ENCODE data around the gene ZFAND3. TPM values are rescaled to one million over a fixed set of nuclear protein-coding genes. Genes with fewer than 3 reads are reported as not detected.
"Not testable (repeated sequence)": the region's sequence is repeated elsewhere in the genome, so short reads cannot be mapped to it uniquely, and the experiment has no call there.

The ZFAND3 gene
- total RNA-seq, 1 donor from 2014 or later, result 43.7 TPM

DNA sequence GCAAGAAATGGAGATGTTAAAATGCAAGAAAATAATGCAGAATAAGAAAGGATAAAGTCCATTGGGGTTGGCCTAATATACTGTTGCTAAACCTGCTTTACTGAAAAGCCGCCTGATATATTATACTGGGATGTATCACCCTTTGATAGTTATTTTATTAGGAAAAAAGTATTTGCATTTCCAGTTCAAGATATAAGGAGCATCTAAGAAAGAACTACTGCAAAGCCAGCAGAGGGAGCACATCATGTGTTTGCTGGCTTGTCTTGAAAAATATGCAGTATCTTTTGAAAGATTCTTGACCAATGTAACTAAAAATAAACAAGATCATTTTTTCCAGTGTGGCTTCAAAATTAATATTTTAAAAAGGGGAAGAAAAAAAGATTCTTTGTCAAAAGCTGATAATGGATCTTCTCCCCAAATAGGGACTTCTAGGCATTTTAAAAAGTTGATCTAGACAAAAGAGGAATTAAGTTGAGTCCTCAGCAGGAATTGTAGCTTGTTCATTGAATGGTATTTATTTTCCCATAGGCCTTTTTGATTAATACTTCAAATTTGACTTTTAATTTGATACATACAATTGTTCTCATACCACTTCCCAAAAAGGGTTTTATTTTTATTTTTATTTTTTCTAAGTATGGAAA lies 214.9 kb downstream of the ZFAND3 start:
- intact Hi-C loops (cut with micrococcal nuclease), result loop anchor here (1.0 kb wide), 3 partner anchors 38 to 638 kb away; no protein-coding TSS in a partner anchor

DNA sequence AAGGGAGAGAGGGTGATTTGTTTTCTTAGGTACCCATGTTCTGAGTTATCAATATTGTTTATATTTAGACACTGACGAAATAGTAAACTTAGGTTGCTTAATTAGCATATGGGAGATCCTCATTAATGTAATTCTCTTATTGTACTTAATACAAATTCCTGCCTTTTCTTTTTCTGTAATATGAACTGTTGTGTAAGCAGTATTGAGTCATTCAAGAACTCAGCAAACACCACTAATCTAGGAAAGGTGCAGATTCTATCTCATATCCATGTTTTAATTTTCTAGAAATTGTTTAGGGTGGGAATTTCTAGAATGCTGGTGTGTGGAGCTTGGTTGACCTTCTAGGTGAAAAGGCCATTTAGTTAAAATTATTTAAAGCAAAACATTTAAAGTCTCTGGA lies 216.0 kb downstream of the ZFAND3 start:
- intact Hi-C loops (cut with micrococcal nuclease), result no loop called here

DNA sequence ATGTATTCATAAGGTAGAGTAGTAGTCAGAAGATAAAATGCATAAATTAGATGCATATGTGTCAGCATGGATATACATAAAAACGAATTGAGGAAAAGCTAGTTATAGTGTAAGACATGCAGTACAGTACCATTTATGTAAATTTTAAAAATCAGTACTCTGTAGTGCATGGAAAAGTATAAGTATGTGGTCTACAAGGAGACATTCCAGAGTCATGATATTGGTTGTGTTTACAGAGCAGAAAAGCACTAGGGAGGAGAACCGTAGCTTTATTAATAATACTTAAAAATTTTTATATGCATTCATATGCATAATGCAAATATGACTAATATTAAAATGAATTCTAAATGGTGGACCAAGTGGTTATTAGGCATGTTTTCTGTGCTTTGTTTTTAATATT lies 220.0 kb downstream of the ZFAND3 start:
- intact Hi-C loops (cut with micrococcal nuclease), result no loop called here

DNA sequence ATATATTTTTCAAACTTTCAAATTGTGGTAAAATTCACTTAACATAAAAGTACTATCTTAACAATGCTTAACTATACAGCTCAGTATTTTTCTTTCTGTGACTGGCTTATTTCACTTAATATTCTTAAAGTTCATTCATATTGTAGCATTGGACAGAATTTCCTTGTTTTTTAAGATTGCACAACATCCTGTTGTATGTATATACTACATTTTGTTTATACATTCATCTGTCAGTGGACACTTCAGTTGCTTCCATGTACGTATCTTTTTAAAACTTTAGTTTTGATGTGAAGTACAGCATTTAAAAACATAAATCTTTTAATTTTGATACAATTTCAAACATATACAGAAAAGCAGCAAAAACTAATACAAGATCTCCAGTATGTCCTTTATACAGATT lies 220.7 kb downstream of the ZFAND3 start:
- intact Hi-C loops (cut with micrococcal nuclease), result no loop called here

DNA sequence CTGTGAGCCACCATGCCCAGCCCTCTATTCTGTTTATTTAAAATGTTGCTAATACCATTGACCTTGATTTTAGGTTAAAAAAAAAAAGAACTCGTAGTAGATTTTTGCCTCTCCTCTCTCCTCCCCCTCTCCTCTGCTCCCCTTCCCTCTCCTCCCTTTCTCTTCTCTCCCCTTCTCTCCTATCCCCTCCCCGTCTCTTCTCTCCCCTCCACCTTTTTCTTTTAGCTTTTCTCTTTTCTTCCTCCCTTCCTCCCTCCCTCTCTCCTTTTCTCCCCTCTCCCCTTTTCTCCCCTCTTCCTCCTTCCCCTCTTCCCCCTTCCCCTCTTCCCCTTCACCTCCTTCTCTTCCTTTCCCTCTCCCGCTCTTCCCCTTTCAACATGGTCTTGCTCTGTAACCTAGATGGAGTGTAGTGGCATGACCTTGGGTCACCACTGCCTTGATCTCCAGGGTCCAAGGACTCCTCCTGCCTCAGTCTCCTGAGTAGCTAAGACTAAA lies 223.8 kb downstream of the ZFAND3 start:
- intact Hi-C loops (cut with micrococcal nuclease), result no loop called here

DNA sequence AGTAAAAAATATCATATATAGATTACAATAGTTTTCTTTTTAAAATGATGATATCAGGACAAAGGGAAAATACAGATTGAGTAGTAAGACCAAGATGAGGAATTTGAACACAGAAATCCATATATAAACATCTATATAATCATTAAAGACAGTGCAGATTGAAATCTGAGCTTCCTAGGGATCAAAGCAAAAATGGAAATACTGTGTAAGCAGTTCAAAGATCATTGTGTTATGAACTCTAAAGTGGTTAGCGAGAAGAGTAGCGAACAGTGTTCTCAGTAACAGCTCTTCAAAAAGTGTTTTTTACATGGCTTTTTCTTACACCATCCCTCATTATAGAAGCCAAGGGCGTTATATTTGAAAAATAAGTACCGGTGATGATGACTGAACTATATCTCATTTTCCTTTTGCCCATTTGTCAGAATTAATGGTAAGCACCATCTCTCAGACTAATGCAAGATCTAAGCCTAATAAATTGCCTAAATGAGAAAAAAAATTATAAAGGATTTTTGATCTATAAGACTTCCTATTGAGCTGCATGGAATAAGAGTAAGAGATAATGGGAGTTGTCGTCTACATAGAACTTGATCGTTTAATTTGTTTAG lies 226.3 kb downstream of the ZFAND3 start:
- intact Hi-C loops (cut with micrococcal nuclease), result no loop called here

DNA sequence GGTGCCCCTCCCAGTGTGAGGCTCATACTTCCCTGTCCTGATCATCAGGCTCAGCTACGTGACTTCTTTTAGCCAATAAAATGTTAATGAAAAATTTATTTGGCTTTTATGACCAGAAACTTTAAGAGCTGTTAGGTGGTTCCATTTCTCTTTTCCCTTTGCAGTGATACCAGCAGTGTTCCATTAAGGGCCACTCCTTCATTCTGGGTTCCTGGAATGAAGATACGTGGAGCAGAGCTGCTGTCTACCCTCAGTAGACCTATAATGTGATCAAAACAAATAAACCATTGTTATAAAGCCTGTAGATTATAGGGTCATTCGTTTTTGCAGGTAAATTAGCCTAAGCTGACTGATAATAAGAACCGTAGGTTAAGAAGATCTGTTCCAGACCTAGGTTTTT lies 228.0 kb downstream of the ZFAND3 start:
- intact Hi-C loops (cut with micrococcal nuclease), result no loop called here

DNA sequence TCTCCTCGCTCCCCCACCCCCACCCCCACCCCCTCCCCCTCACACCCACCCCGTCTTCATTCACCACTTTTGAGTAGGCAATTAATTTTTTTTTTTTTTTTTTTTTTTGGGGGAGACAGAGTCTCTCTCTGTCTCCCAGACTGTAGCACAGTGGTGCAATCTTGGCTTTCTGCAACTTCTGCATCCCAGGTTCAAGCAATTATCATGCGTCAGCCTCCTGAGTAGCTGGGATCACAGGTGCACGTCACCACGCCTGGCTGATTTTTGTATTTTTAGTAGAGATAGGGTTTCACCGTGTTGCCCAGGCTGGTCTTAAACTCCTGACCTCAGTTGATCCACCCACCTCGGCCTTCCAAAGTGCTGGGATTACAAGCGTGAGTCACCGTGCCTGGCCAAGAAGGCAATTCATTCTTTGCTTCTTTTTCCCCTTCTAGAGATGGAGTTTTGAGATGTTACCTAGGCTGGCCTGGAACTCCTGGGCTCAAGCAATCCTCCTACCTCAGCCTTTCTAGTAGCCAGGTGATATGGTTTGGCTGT lies 230.4 kb downstream of the ZFAND3 start:
- intact Hi-C loops (cut with micrococcal nuclease), result not testable (repeated sequence)

DNA sequence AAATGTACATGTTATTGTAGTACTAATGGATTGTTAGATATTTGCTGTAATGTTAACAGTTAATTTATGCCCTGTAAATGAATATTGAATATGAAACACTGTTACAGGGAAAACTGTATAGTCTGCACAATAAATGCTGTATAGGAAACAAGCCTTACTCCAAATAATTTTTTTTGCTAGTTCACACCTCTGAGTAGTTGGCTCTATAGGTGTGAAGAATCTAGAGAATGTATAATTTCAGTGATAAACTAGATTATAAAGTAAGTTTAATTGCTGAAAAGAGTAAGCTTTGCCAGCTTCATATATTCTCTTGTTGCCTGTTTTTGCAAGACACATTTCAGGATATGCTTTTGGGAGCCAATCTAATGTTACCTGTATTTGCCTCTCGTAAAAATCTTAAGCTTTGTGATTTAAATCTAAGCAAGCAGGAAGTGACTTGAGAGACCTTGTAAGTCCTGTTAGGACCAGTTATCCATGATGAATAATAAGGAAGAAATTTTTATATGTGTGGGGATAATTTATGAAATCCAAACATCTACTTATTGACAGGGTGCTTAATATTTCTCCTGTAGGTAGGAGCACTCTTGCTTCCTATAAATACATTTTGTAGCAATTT lies 232.4 kb downstream of the ZFAND3 start:
- intact Hi-C loops (cut with micrococcal nuclease), result no loop called here

DNA sequence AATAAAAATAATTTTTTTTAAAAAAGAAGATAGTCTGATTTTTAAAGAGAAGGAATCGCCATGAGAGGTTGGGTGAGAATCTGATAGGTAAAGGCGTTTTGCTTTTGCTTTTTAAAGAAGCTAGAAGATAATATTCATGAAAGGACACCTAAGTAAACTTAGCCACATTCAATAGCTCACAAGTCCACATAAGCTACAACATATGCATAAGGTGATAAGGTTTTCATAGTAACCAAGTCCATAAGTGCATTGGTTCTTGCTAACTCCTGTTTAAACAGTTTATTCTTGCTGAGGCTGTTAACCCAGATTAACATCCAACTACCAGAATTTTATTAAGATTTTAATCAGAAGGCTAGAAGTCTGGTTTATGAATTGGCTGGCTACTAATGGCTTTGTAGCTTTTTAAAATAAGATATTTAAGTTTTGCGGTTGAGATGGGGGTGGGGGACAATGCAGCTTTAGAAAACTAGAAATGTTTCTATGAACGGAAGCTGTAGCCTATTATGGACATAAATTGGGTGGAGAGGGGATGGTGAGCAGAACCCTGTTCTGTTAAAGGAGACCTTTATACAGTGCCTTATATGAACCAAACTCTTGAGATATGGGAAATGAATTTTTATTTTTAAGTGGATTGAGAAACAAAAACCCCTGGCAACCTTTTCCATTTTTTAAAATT lies 235.1 kb downstream of the ZFAND3 start:
- intact Hi-C loops (cut with micrococcal nuclease), result no loop called here

DNA sequence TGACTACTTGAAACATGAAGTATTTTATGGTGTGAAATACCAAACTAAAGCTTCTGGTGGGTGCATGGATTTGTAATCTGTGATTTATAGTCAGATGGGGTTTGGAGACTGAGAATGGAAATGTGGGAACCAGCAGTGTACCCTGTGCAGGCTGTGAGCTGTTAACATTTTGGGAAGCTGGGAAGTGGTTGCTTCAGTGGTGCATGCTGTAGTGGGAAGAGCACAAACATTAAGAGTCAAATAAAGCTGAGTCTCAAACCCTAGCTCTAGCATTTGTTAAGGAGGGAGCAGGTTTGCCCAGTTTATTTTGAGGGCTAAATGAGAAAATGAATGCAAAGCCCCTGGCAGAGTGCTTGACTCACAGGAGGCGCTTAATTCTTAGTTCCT lies 235.7 kb downstream of the ZFAND3 start:
- intact Hi-C loops (cut with micrococcal nuclease), result no loop called here

DNA sequence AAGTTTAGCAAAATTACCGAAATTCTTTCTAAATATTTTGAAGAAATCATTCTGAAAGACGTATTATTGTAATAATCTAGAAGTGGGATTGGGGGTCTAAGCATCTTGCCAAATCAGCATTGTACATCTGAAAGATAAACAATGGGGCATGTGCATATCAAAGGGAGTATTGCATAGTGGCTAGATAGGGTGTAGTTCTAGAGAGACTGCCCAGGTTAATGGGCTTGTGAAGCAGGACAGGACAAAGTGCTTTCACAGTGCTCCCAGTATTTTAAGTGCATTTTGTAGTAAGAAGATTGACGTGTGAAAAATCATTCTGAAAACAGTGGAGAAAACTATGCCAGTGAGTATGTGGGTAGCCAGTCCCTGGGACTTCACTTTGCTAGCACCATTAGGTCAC lies 236.8 kb downstream of the ZFAND3 start:
- intact Hi-C loops (cut with micrococcal nuclease), result no loop called here

DNA sequence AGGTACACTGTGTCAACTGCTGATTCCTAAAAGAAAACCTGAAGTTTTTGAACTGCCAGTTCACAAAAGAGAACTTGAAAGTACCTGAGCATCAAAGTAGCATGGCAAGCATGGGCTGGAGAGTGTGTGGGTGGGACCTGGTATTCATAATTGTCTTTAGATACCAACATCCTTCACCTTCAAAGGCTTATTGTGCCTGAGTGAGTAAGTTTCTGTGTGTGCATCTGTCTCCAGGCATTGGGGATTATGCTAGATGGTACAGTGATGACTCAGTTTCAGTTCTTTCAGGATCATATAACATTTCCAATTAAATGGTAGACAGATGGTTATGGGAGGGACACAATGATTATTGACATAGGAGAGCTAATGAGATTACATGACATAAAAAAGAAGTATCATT lies 238.5 kb downstream of the ZFAND3 start:
- intact Hi-C loops (cut with micrococcal nuclease), result no loop called here

DNA sequence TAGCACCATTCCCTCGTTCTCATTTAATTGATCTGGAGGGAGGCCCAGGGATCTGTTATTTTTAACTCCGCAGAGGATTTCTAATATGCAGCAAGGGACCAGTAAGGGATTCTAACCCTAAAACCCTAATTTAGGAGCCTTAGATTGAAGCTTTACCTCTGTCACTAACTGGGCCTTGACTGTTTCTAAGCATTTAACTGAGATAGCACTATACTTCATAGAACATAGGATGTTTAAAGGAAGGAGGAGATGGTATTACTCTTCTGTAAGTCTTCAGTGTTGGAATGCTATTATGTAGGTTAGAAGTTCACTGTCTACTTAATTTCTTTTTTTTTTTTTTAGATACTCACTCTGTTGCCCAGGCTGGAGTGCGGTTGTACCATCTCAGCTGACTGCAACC lies 242.5 kb downstream of the ZFAND3 start:
- intact Hi-C loops (cut with micrococcal nuclease), result no loop called here

DNA sequence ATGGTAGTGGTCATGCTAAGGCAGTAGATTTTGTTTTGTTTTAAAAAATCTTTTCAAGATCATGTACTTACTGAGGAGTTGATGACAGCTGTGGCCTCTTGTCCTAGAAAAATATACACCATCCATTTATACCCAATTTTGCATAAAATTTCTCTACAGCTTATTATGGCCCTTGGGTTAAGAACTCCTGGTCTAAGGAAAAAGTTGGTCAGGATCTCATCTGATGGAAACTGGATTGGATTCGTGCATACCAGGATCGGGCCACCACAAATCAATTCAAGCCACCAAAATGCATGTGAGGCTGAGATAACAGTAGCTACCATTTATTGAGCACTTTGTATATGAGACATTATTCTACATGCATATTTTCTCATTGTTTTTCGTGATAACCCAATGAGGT lies 244.4 kb downstream of the ZFAND3 start:
- intact Hi-C loops (cut with micrococcal nuclease), result no loop called here

DNA sequence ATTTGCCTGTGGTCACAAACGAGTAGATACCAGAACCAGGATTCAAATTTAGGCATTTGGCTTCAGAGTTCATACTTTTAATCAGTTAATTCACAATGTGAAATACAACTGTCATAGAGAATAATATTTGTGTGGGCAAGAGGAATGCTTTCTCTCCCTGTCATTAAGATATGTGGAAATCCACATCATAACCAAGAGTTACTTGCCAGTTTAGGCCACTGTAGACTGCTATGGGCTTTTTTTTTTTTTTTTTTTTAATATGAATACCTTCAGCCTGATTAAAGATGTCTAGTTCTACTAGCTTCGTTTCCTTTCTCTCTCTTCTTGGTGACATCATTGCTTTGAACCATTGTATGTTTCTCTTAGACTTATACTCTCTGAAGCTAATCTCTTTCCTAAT lies 244.9 kb downstream of the ZFAND3 start:
- intact Hi-C loops (cut with micrococcal nuclease), result no loop called here

DNA sequence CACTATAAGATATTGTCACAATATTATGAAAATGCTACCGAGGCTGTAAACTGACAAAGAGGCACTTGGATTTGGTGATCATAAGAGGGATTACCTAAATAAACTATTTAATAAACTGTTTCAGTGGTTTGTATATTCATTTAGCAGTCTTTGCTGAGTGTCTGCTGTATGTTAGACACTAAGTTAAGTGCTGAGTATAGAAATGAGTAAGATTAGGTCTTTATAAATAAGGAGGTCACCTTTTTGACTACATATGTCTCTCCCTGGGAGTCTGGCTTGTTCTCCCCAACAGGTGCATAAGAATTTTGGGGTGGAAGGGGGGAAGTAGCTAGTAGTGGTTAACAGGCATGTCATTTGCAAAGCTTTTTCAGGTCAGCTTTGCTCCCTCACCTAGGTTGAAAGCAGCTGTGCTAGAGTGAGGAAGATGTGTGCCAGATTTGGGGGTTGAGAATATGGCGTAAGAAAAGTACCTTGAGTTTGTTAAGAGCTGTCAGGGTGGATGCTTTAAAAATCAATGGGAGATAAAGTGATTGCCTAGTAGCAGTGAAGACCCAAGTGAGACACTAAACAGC lies 246.3 kb downstream of the ZFAND3 start:
- intact Hi-C loops (cut with micrococcal nuclease), result no loop called here

DNA sequence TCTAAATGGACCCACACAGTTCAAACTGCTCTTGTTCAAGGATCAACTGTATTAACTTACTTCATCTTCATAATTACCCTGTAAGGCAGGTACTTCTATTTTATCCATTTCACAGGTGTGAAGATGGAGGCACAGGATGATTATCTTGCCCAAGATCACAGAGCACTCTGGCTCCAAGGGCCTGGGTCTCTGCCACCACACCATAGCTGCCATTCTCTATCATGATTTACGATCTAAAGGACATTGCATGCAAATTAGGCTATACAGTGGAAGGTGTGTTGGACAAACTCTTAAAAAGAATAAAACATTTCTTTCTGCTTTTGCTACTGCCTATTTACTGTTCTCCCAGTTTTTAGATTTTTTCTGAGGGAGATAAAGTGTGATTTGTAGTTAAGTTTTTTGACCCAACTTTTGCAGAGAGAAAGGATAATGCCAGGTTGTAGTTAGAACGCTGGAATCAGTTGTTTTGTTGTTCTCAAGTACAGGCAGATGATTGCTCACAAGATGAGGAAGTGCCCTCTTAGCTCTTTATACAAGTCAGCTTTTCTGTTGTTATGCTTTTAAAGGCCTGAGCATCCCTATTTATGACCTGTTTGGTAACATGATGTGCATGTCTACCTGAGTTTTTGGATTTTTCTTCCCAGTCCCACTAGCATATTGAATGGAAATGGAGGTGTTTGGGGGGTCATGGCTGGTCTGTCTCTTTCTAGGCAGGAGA lies 247.9 kb downstream of the ZFAND3 start:
- intact Hi-C loops (cut with micrococcal nuclease), result no loop called here

DNA sequence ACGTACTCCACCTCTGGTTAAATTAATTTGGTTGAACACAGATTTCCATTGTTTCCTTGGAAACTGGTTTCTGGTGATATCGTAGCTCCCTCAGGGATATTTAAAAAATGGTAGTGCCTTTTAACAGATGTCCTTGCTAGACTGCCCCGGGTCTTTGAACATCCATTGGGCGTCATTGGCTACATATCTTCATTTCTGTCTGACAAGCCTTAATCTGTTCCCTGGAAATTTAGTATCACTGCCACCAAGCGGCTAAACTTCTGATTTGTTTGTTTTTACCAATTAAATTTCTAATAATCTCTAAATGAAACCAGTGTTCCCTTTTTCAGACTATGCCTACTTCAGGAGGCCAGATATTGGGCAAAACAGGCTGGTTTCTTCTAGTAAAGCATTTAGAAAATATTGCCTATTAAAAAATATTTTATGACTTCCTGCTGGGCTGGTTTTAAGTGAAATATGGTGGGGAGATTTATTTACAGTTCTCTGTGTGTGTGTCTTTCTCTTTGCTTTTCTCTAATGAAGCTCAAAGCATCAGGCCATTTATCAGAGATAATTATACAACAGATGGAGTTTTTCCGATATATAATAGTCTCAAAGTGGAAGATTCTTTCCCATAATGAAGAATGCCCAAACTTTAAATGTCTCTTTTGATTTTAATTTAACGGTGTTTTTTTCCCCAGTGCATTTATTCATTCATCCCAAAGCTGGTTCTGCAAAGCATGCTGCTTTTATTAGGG lies 249.5 kb downstream of the ZFAND3 start:
- intact Hi-C loops (cut with micrococcal nuclease), result no loop called here

DNA sequence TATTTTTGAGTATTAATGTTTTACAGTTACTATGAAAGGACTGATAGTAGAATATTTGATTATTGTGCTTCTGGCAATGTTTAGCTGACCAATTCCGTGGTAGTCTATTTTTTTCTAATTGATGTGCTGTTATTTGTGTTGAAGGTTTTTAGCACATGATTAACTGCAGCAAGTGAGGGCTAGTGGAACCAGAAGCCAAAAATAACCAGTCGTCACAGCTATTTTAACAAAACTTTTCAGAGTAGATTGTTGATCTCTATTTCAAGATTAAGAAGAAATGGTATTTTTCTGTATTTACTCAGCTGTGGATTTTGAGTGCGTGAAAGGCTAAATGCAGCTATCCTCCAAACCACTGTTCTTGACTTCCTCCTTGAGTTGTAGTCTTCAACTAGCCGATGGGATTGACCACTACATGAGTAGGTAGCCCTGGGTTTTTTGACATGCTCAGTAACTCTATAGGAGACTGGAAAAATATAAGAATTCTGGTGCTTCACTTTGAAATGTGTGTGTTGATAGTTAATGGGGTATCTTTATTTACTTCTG lies 258.0 kb downstream of the ZFAND3 start:
- intact Hi-C loops (cut with micrococcal nuclease), result no loop called here
